GM18868 (cell line): ENCODE results near the gene PTPRM.
"Not testable (repeated sequence)": the region's sequence is repeated elsewhere in the genome, so short reads cannot be mapped to it uniquely, and the experiment has no call there.

ENCODE experiments used
- ATAC-seq: cut with Tn5 transposase; IDR thresholded peaks from one replicate; pipeline ENCODE4 v1.9.1; 2021; ENCODE audit warnings: mild to moderate bottlenecking, moderate library complexity; ENCODE audit not compliant: unreplicated experiment

Gene PTPRM

DNA sequence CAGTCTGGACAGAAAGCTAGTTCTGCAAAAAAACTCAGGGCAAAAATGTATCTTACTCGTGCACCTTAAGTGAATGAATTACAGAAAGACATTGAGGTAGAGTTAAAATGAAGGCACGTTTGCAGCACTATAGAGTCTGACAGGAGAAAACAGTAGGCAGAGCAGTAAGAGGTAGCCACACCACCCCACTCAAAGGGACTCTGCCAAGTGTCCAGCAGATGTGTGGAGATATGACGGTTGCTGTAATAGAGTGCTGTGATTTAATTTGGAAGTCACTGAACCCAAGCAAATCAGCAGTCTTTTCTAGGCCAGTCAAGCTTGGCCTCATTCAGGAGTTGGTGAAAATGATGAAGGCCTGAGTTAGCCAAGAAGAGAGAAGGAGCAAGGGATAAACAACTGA is 464.4 kb downstream of the PTPRM start:
- ATAC-seq = no peak

DNA sequence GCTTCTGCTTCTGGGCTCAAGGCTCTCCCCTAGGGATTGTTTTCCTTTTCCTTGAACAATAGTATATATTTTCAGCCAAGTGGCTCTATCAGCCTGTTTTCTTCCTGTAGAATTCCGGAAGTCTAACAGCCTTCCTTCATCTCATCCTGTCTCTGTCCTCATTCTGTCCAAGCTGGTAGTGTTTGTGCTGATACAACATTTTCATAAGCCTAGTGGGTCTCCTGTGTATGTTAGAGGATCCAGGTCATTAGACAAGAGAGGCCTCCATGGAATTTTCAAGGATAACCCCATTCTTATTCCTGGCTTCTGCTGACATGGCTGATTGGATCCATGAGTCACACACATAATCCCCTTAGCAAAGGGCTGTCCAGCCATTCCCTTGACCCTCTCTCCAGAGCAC is 467.6 kb downstream of the PTPRM start:
- no peak for ATAC-seq

DNA sequence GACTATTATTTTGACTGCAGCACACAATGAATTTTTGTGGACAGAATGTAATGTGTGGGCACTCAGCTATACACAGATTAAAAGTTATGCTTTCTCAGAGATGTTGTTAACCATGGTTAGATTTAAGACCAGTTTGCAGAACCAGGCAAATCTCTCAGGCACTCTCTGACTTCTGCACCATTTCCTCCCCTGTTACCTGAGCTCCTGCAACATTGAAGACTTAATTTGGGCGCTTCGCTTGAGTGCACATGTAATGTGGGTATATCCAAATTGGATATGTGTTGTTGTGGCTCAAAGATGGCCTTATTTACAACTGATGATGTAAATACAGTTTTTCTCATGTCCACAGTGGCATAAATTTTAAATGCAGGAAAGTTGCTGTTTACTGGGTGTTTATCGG is 469.4 kb downstream of the PTPRM start:
- ATAC-seq = no peak

DNA sequence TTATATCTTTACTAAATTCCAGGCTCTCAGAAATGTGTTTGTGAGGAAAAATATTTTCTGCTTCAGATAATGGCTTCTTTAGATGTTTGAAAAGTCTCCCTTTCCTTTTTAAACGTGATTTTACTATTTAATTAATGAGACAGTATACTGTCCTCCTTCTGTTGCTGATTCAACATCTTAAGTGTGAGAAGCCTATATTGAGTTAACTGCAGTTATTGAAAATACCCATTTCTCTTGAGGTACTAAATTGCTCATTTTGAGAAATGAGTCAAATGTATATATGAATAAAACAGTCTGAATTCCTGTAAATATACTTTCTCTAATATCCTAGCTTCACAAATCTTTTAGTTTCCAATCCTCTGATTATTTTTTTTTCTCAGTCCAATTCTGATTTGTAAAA is 470.2 kb downstream of the PTPRM start:
- ATAC-seq = no peak

DNA sequence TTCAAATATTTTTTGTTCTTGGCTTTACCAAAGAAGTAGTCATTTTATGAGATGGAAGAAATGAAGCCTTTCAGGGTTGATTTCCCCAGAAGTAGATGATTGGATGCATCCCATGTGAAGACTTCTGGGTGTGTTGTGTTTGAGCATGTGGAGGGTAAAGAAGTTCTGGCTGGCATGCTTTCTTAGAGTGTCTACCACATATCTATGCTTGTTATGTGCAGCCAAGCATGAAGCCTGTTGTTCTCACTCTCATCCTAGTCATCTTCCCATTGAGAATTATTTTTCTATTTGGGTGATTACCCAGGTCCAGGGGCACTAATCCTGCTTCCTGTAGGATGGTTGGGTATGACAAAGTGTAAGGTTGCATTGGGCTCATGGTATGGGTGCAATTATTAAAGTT is 472.9 kb downstream of the PTPRM start:
- no peak for ATAC-seq

DNA sequence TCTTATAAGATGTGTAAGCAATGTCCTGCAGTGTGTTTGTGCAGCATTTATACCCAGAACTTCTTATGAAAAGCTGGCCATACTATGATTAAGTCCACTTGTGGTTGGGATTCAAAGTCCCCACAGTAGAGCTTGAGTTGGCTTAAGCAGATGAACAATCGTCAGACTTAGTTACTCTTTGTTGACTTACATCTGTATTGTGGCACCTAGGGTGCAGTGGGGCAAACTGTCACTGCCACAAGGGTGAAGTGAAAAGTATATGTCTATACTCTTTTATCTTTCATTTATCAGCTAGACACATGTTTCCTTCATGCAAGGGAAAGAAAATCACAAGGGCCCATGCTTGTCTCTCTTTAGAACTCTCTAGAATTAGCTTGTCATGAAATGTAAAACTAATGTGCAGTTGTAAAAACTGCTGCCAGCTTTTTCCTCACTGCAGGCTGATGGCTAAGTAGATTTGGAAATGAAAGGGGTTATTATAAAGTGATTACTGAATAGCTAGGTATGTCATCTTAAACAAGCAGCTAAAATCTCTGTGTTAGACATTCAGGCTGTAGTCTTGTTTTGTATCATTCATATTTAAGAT is 474.5 kb downstream of the PTPRM start:
- no peak for ATAC-seq

DNA sequence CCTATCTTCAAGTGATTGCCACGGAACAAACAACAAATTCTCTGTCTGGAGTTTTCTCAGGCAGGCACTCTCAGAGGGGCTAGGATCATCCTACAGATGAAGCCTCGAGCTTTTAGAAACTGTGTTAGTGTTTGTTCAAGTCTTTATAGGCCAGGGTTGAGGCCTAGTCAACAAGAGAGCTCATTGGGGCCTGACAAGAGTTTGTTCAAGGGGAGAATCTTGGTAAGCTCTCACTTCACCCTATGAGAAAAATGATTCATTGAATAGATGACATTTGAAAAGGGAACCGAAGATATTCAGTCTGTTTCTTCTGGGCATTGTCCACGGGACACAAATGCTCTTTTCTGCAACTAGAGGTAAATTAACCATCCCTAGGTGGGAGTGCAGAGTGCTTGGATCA is 476.9 kb downstream of the PTPRM start:
- ATAC-seq = no peak

DNA sequence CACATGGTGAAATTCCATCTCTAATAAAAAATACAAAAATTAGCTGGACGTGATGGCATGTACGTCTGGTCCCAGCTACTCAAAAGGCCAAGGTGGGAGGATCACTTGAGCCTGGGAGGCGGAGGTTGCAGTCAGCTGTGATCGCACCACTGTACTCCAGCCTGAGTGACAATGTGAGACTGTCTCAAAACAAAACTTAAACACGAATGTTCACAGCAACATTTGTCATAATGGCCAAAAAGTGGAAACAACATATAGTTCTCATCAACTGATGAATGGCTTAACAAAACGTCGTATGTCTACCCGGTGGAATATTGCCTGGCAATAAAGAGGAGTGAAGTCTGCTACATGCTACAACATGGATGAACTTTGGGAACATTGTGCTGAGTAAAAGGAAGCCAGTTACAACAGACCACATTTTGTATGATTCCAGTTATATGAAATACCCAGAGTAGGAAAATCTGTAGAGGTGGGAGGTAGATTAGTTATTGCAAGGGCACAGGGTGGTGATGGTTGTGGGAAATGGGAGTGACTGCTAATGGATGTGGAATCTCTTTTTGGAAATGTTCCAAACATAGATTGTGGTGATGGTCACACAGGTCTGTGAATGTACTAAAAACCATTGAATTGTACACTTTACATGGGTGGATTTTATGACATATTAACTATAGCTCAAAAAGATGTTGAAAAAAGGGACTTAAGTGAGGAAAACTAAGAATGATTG is 478.2 kb downstream of the PTPRM start:
- no peak for ATAC-seq

DNA sequence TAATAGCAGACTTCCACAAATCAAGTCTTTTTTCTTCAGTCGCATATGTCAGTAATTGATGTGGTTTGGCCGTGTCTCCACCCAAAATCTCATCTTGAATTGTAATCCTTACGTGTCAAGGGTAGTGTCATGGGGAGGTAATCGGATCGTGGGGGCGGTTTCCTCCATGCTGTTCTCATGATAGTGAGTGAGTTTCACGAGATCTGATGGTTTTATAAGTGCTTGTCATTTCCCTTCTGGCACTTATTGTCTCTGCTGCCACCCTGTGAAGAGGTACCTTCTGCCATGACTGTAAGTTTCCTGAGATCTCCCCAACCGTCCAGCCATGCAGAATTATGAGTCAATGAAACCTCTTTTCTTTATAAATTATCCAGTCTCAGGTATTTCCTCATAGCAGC is 478.8 kb downstream of the PTPRM start:
- no peak for ATAC-seq

DNA sequence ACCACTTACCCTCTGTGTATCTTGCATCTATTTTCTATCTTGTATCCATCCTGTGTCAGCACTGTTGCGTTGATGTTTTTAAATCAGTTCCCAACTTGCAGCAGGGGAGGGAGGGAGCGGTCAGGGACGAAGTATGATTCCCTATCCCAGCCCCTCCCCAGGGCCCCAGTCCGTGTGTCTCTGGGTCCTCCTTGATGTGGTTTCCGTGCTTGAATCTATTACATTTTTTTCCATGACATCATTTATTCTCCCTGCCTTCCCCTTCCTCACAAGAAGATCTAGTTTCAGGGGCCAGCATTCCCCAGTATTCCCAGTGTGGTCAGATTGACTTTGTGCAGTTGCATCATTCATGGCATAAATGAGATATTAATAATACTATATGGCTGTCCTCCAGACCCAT is 479.3 kb downstream of the PTPRM start:
- ATAC-seq = no peak

DNA sequence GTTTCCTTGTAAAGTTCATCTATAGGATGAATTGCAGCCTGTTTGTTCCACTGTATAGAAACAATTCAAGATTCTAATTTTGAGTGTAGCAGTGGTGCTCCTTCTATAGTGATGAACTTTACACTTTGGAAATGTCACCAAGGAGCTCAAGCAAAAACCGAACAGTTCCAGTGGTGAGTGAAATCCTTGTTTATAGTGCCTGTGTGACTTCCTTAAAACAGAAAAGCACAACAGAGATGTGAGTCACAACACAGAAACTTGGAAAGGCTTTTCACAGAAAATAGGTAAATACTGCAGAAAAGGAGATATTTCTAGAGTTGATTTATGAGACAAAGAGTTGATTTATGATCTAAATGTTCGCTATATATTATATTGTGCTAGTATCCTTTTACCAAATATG is 482.0 kb downstream of the PTPRM start:
- no peak for ATAC-seq

DNA sequence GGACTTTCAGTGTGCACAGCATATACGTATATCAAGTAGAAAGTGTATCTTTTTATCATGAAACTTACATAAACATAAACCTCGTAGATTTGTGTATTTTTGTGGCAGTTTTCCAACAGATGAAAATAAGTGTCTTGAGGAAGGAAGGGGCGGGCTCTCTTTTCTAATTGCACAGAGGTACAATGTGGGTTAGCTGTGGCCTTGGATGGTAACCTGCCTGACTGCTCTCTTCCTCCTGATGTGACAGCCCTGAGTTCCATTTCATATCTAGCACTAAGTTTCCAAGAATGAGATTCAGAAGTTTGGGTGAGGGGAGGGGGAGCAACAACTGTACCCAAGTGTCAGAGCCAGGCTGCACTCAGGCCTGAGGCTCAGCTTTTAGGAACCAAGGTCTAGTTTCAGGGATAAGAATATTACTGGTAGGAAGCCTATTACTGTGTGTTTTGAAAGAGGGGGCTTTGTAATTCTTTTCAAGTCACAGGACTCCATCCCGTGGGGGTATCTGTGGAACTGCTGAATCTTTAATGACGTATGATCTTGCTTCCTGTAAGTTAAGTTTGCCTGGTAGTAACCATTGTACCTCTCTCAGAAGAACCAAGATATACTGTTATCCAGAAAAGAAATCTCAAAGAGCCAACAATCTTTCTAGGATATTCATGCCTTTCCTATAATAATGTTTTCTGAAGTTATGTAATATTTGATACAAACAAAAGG is 483.7 kb downstream of the PTPRM start:
- no peak for ATAC-seq

DNA sequence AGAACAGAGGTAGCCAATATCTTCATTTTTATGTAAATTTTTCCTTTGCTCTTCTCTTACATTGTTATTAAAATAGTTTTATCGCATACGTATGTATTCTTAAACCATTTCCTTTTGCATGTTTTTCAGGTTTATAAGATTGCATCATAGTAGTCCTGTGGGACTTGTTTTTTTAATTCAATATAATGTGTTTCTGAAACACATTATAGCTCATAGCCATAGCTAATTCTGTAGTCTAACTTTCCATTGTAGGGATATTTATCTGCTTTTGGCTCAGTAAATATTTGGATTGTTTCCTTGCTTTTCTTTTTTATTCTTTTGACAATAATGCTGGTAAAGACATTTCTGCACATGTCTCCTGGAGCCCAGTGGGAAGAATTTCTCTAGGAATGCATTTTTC is 484.3 kb downstream of the PTPRM start:
- ATAC-seq = no peak

DNA sequence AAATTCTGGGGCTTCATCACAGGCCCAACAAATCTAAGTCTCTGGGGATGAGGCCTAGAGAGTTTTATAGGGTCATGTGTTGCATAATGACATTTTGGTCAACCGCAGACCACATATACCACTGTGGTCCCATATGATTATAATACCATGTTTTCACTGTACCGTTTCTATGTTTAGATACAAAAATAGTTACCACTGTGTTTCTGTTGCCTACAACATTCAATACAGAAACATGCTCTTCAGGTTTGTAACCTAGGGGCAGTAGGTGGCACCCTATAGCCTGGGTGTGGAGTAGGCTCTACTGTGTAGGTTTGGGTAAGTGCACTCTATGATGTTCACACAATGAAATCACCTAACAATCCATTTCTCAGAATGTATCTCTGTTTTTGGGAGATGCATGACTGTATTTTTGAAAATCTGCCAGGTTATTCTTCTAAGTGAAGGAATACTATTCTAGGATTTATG is 485.2 kb downstream of the PTPRM start:
- ATAC-seq = peak; percentile 61

DNA sequence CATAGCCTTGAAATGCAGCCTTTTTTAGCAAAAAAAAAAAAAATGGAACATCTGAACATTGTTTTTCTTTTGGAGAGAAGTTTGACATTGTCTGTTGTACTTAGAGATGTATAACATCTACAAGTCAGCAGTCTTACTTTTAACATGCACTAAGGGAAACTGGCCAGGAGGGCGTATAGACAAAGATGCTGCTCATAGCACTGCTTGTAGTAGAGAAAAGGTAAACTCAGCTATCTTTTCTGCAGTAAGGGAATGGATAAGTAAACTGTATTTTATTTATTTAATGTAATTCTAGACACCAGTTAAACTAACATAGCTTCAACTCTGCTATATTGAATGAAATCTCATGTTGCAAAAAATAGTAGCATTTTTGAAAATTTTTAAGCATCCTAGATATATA is 489.6 kb downstream of the PTPRM start:
- ATAC-seq = no peak

DNA sequence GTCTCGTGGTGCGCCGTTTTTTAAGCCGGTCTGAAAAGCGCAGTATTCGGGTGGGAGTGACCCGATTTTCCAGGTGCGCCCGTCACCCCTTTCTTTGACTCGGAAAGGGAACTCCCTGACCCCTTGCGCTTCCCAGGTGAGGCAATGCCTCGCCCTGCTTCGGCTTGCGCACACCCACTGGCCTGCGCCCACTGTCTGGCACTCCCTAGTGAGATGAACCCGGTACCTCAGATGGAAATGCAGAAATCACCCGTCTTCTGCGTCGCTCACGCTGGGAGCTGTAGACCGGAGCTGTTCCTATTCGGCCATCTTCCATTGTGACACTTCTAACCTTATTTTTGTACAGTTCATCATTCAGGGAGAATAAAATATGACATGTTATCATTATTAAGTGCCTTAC is 496.0 kb downstream of the PTPRM start:
- ATAC-seq = not testable (repeated sequence)

DNA sequence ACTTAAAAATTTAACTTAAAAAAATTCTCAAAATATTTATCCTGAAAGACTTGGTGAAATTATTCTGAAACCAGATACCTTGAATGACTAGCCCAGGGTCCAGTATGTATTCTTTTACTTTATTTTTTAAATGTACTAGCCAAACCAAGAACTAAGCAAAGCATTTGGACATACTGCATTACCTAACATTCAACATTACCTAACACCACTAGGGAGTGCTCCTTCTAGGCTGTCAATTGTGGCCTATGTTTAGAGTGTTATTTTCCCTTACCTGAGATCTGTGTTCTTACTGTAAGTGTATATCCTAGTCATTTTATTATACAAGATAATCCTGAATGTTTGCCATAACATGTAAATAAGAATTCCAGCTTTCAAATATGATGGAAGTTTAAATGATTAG is 496.6 kb downstream of the PTPRM start:
- no peak for ATAC-seq

DNA sequence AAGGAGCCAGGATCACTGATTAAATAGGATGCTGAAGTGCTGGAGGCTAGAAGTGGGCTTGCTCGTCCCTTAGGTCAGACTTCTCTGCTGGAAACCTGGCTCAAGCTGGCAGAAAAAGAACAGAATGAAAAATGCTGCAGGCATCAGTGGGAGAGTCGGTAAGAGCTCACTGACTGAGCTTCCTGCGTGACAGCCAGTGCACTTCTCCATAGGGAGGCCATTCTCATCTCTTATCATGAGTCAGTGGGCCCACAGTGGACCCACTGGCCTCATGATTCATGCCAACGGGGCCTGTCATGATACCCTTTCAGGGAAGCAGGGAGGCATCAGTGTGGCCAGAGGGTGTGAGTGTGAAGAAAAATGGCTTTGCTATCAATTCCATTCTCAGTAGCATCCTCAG is 498.2 kb downstream of the PTPRM start:
- ATAC-seq = no peak

DNA sequence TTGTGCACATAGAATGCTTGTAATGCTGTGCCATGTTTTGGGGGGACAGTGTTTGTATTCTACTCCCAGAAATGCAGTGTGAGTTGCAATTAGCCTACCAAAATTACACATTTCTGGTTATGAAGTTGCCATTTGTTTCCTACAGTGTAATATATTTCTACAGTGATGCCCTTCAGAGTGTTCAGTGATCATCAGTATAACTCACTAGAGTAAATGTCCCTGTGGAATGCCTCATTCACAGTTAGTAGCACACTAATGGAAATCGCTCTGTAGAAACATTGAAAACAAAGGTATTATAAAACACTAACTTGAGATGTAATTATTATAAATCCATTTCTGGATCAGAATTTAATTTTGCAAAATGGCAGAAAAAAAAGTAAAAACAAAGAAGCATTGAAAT is 498.7 kb downstream of the PTPRM start:
- ATAC-seq = no peak

DNA sequence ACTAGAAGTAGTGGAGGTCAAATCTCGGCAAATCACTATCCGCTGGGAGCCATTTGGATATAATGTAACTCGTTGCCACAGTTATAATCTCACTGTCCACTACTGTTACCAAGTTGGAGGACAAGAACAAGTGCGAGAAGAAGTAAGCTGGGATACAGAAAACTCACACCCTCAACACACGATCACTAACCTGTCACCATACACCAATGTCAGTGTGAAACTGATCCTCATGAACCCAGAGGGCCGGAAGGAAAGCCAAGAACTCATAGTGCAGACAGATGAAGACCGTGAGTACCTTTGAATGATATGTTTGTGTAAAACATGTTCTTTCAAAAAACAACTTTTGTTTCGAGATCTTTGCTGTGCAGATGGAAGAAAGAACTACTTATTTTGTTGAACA is 502.6 kb downstream of the PTPRM start:
- no peak for ATAC-seq

DNA sequence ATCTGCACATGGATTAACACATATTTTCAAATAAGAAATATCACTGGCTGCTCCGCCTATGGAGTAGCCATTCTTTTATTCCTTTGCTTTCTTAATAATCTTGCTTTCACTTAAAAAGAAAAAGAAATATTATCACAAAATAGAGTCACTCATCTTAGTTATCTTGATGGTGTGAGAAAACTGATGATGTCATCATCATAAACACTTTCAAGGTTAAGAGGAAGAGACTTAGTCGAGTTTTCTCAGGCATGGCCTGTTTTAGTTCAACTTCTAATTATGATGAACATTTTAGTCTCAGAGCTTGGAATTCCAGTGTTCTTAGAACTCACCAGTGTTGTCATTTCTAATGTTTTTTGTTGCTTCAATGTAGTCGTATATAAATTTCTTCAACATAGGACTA is 506.1 kb downstream of the PTPRM start:
- no peak for ATAC-seq

DNA sequence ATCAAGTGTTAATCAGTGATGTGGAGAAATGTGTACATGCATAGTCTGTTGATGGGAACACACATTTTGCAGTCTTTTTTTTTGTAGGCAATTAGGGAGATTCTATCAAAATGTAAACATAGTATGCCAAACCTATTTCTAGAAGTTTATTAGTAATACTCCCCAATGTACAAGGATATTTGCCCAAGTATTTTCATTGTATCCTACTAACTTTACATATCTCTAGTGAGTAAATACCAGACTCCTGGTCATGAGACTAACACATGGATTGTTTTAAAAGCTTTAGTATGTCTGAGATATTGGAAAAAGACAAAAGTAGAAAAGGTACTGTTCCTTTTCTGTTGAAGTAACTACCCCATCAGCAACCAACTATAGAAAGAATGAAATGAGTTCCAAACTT is 513.0 kb downstream of the PTPRM start:
- ATAC-seq = no peak
